Vagina (tissue), 2 donors: ENCODE results near the gene PEMT. TPM values are rescaled to one million over a fixed set of nuclear protein-coding genes. Genes with fewer than 3 reads are reported as not detected.

Experiments used
- DNase-seq, 2 donors: peaks; one replicate each; pipeline ENCODE4 v3.0.0-alpha.2; 2017; ENCODE audit errors: extremely low spot score in 2 of 2
- H3K27ac ChIP-seq: fragments of 200-600 bp; sonication (generic); one replicate; pipeline ENCODE4 v1.5.1; 2019
- H3K27me3 ChIP-seq: fragments of 200-600 bp; sonication (generic); one replicate; pipeline ENCODE4 v1.5.1; 2019
- H3K36me3 ChIP-seq, 2 donors: fragments of 200-600 bp; sonication (generic); one replicate each; pipeline ENCODE4 v1.5.1; 2017 to 2019
- H3K4me1 ChIP-seq: fragments of 200-600 bp; sonication (generic); one replicate; pipeline ENCODE4 v1.5.1; 2019
- H3K4me3 ChIP-seq, 2 donors: fragments of 200-600 bp; sonication (generic); 1 replicate in 1 of 2; 2 replicates in 1 of 2; pipeline ENCODE4 v1.5.1; 2016 to 2019
- H3K9me3 ChIP-seq: fragments of 200-600 bp; sonication (generic); one replicate; pipeline ENCODE4 v1.5.1; 2019
- POLR2A ChIP-seq, 2 donors: fragments of 450-650 bp; IDR thresholded peaks; one replicate each; pipeline ENCODE4 v1.6.1; 2017; ENCODE audit warnings: antibody characterized with exemption in 2 of 2, mild to moderate bottlenecking in 2 of 2, moderate library complexity in 2 of 2
- POLR2AphosphoS5 ChIP-seq, 2 donors: sonication (generic); formaldehyde crosslinking; IDR thresholded peaks; one replicate each; pipeline ENCODE4 v1.9.0; 2017; ENCODE audit warnings: antibody characterized with exemption in 2 of 2, mild to moderate bottlenecking in 2 of 2, low read depth in 1 of 2; ENCODE audit not compliant: insufficient read depth in 1 of 2
- intact Hi-C: fragments of 100-400 bp; cut with DNase I; formaldehyde crosslinking; loops from one replicate; pipeline ENCODE4 v1.15.1; 2023
- total RNA-seq: library from RNA; depleted of rRNA; stranded (reverse); fragments of >200 nt; gene quantifications from one replicate; pipeline ENCODE4 v1.2.3, GENCODE V29; 2016
- TF ChIP-seq, protein P1 (sequence below), 3 experiments: fragments of 450-650 bp in 2 of 3; fragments of 200-600 bp in 1 of 3; sonication (generic) in 1 of 3; IDR thresholded peaks; one replicate each; pipeline ENCODE4 v1.5.1; 2017 to 2019; ENCODE audit warnings: antibody characterized with exemption in 3 of 3, mild to moderate bottlenecking in 2 of 3, moderate library complexity in 2 of 3

Gene PEMT
- total RNA-seq, 1 donor from 2014 or later, result 37.3 TPM

DNA sequence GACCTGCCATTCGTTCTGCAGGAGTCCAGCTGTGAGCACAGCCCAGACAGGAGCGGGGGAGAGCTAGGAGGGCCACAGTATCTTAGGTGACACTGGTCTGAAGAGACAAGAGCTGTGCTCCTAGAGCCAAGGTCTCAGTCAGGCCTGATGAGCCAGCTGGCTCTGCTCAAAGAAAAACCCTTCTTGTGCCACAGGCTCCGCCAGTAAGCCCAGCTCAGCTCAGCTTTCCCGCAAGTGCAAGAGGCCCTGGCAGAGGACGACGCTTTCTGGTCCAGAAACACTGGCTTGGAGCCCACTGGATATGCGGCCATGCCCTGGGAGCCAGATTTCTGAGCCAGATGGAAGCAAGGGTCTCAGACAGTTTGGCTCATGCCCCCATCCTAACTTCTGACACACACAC lies 23.9 kb downstream of the PEMT start:
- H3K4me3 ChIP-seq, result no peak overlapping the region
- DNase-seq, result no peak
- no peaks in the 10 kb centered on the region for H3K36me3 ChIP-seq
- intact Hi-C loops, result loop anchor here (2.0 kb wide), 1 partner anchor 71 kb away; the partner anchor contains the start of gene RASD1
- TF ChIP-seq, protein P1, sequence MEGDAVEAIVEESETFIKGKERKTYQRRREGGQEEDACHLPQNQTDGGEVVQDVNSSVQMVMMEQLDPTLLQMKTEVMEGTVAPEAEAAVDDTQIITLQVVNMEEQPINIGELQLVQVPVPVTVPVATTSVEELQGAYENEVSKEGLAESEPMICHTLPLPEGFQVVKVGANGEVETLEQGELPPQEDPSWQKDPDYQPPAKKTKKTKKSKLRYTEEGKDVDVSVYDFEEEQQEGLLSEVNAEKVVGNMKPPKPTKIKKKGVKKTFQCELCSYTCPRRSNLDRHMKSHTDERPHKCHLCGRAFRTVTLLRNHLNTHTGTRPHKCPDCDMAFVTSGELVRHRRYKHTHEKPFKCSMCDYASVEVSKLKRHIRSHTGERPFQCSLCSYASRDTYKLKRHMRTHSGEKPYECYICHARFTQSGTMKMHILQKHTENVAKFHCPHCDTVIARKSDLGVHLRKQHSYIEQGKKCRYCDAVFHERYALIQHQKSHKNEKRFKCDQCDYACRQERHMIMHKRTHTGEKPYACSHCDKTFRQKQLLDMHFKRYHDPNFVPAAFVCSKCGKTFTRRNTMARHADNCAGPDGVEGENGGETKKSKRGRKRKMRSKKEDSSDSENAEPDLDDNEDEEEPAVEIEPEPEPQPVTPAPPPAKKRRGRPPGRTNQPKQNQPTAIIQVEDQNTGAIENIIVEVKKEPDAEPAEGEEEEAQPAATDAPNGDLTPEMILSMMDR (IDR thresholded peaks at IDR 0.05), result no peak
- TF ChIP-seq POLR2AphosphoS5 (IDR thresholded peaks at IDR 0.05; ENCODE audit: insufficient read depth in 1 of 2, low read depth in 1 of 2), result peak in 1 of 2 donors; percentile 26
- H3K9me3 ChIP-seq, result no peaks in the 10 kb centered on the region
- H3K27me3 ChIP-seq, result no peaks in the 10 kb centered on the region
- peak overlapping the region; percentile 29 for H3K27ac ChIP-seq
- peaks cover 41% of the 10 kb centered on the region for H3K4me1 ChIP-seq

DNA sequence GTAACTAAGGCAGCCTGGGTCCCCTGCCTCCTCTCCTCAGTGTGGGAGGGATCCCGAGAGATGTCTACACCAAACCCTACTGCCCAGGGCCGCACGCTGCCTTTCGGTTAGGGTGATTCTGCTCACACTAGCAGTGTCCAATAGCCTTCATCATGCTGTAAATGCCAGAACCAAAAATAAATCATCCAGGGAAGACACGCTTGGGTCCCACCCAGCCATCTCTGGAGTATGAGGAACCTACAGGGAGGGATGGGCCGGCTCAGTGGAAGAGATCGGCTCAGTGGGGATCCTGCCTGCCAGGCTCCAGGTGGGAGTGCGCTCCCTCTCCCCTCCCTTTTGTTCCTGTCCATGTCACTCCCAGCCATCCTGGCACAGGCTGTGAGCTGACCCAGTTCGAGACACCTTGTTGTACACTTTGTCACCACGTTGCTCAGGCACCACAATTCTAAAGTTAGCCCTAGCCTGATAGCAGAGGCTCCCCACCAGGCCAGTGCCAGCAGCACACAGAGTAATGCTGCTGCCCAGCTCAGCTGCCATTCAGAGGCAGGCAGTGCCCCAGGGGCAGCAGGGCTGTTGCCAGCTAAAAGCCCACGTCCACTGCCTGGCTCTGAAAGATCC lies 24.5 kb downstream of the PEMT start:
- no peak overlapping the region for H3K4me3 ChIP-seq
- peak overlapping the region; percentile 29 for H3K27ac ChIP-seq
- H3K4me1 ChIP-seq, result peaks cover 41% of the 10 kb centered on the region
- no peaks in the 10 kb centered on the region for H3K36me3 ChIP-seq
- no peak for DNase-seq
- intact Hi-C loops, result loop anchor here (2.0 kb wide), 1 partner anchor 70 kb away; the partner anchor contains the start of gene RASD1
- no peaks in the 10 kb centered on the region for H3K9me3 ChIP-seq
- no peaks in the 10 kb centered on the region for H3K27me3 ChIP-seq
- TF ChIP-seq POLR2AphosphoS5 (IDR thresholded peaks at IDR 0.05; ENCODE audit: insufficient read depth in 1 of 2, low read depth in 1 of 2) (no peak), POLR2A (IDR thresholded peaks at IDR 0.05) (no peak)
- TF ChIP-seq, protein P1 (IDR thresholded peaks at IDR 0.05), result no peak

DNA sequence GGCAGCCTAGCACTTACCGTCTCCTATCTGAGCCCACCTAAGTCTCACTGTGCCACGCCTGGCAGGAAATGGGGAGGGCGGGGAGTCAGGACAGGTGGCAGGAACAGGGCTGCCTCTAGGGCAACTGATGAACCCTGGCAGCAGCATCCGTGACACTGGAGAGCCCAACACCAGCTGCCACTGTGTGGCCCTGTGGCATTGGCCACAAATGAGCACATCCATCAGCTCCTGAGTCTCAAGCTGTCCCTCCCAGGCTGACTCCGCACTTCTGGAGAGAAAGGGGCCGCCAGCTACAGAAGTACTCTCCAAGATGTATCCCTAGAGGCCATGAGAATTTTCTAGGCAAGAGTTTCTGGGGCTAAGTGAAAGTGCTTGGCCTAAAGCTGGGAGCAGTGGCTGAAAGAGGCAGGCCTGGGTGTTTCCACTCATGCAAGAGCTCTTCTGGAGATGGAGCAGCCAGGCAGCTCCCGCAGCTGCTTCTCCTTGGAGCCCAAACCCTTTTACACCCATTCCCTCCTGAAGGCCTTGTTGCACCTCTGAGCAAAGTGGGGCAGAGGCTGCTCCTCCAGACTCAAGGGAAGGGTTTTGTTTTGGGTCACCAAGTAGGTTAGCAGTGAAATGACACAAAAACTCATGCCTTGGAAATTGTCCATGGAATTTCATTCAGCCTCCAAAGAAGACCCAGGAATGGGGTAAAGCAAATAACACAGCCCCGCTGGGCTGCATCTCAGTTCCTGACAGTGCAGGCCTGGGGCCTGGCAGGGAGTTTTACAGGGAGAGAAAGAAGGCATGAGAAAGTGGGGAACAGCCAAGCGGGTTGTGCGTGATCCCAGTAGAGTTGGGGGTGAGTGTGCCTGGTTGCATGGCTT lies 25.8 kb downstream of the PEMT start:
- Histone ChIP-seq H3K9me3 (no peaks in the 10 kb centered on the region), H3K36me3 (no peaks in the 10 kb centered on the region), H3K27me3 (no peaks in the 10 kb centered on the region), H3K4me3 (no peak overlapping the region), H3K4me1 (peaks cover 41% of the 10 kb centered on the region), H3K27ac (peak overlapping the region; percentile 18)
- TF ChIP-seq, protein P1 (IDR thresholded peaks at IDR 0.05), result no peak
- TF ChIP-seq POLR2AphosphoS5 (IDR thresholded peaks at IDR 0.05; ENCODE audit: insufficient read depth in 1 of 2, low read depth in 1 of 2), result no peak
- no peak for TF ChIP-seq POLR2A (IDR thresholded peaks at IDR 0.05)
- intact Hi-C loops, result loop anchor here (2.0 kb wide), 1 partner anchor 69 kb away; the partner anchor contains the start of gene RASD1
- no peak for DNase-seq

DNA sequence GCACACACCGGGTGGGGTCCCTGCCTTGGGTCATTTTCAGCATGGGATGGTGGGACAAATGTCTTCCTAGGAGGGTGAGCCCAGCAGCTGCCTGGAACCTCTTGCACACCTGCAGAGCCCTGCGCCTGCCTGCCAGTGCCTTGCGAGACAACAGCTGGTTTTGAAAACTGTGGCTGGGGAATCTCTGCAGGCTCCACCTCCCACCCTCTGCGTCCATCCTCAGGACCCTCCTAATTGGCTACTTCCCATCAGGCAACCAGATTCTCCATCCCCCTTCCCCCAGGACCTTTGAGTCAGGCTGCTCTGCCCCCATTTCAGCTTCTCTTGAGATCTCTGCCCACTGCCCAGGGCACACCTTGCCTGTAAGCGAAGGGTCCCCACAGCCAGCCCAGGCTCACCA lies 26.6 kb downstream of the PEMT start:
- H3K4me3 ChIP-seq, result no peak overlapping the region
- H3K4me1 ChIP-seq, result peaks cover 41% of the 10 kb centered on the region

More for the DNA sequence above, 26.6 kb downstream of the PEMT start:
- no peaks in the 10 kb centered on the region for H3K27me3 ChIP-seq
- H3K36me3 ChIP-seq, result no peaks in the 10 kb centered on the region
- TF ChIP-seq, protein P1 (IDR thresholded peaks at IDR 0.05), result no peak
- TF ChIP-seq POLR2A (IDR thresholded peaks at IDR 0.05) (no peak), POLR2AphosphoS5 (IDR thresholded peaks at IDR 0.05; ENCODE audit: insufficient read depth in 1 of 2, low read depth in 1 of 2) (no peak)
- DNase-seq, result no peak
- no peak overlapping the region for H3K27ac ChIP-seq
- intact Hi-C loops, result no loop called here
- H3K9me3 ChIP-seq, result no peaks in the 10 kb centered on the region
